Stimulated activated CD4-positive, alpha-beta T cell treated with anti-CD3 and anti-CD28 coated beads, Interleukin-2, amount 100 ng/mL, for 4 hours (primary cell): Measurements from ENCODE around the gene CIZ1.

Experiments
- DNase-seq: peaks from one replicate; pipeline ENCODE4 v3.0.0-alpha.2; 2020; ENCODE audit warnings: low read depth

The CIZ1 gene

DNA sequence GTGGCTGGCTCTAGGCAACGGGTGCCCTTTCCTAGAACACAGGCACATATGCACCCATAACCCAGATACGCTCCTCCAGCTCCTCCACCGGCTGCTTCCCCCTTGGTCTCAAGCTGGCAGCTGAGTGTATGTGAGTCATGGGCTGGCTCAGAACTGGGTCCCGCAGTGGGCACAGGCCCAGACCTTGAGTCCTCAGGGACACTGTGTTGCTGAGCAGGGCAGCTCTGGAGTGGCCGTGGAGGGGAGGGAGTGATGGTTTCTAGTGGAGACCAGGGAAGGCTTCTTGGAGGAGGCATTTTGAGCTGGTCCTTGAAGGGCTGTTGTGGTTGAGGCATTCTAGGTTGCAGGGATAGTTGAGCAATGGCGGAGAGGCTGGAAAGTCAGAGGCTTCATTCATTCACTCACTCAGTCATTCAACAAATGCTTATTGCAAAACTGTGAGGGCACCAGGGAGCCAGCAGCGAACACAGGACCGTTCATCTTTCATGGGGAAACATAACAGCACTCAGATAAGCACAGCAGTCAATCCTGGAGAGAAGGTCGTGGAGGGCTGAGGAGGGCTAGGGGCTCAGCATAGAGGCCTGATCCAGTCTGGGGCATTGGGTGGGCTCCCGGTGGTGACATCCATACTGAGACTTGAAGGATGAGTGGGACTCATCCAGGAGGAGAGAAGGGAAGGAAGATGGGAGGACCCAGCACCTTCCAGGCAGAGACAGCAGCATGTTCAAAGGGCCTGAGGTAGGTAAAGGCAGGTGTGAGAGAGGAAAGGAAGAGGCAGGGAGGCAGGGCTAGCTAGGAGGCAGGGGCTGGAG lies 29.0 kb downstream of the CIZ1 start:
- DNase-seq: no peak

GRCh38 chr9:128161215-128161902 lies 30.0 kb downstream of the CIZ1 start:
- no peak for DNase-seq

- DNase-seq: peak; percentile 56
Measured at GRCh38 chr9:128160603-128160987, 30.8 kb downstream of the CIZ1 start.

- peak; percentile 91 for DNase-seq
Measured at GRCh38 chr9:128159784-128160602, 31.4 kb downstream of the CIZ1 start, which contains the start of gene BBLN. Gene BBLN (plus strand): TSS chr9:128160265. CDS start chr9:128160408, 143 bp downstream.

GRCh38 chr9:128159522-128159783 lies 31.9 kb downstream of the CIZ1 start:
- peak; percentile 8 for DNase-seq

DNA sequence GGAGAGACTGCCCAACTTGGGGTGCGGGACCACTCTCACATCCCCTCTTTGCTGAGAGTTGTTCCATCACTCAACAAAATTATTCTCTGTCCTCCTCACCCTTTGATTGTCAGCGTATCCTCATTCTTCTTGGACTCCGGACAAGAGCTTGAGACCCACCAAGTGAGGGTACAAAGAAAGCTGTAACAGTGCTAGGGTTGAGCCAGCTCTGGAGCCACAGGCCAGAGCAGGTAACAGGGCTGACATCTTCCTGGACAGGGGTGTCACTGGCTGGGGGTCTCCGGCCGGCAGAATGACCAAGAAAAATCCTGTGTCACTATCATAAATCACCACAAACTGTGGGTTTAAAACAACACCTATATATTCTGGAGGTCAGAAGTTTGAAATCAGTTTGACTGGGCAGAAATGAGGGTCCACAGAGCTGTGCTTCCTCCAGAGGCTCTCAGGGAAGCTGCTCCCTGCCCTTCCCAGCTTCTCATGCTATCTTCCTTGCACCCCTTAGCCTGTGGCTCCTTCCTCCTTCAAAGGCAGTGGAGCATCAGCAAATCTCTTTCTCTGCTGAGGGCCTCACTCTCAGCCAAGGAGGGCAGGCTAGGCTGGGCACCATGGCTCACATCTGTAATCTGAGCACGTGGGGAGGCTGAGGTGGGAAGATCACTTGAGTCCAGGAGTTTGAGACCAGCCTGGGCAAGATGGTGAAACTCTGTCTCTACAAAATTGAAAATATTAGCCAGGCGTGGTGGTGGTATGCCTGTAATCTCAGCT lies 35.5 kb downstream of the CIZ1 start:
- no peak for DNase-seq

DNA sequence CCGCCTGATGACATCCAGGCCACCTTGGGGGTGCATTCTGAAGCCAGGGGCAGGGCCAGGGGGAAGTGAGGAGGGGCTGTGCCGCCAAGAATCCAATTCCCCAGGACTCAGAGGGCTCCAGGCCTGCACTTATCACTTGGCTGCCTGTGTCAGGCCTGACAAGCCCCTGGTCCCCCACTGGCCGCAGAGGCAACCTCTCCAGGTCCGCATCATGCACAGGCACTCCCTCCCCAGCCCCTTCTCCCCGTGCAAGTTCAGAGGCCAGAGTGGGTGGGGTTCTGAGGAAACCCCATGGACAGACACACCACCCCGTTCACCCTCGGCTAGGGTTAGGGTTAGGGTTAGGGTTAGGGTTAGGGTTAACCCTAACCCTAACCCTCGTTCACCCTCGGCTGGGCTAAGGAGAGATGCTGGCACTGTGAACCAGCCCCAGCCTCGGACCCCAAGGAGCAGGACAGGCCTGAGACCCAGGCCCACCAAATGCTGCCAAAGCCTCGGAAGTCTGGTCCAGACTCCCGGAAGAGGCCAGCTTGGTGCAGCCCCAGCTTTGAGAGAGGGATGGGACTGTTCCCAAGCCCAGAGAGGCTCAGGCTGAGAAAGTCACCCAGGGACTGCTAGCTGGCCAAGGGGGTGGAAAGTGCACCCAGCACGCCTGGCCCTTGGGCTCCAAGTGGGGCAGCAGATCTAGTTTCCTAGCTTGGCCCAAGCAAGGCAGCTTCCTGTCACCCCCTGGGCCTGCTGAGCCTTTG lies 37.3 kb downstream of the CIZ1 start:
- DNase-seq: no peak

GRCh38 chr9:128153060-128153946 lies 38.1 kb downstream of the CIZ1 start:
- DNase-seq: no peak

DNA sequence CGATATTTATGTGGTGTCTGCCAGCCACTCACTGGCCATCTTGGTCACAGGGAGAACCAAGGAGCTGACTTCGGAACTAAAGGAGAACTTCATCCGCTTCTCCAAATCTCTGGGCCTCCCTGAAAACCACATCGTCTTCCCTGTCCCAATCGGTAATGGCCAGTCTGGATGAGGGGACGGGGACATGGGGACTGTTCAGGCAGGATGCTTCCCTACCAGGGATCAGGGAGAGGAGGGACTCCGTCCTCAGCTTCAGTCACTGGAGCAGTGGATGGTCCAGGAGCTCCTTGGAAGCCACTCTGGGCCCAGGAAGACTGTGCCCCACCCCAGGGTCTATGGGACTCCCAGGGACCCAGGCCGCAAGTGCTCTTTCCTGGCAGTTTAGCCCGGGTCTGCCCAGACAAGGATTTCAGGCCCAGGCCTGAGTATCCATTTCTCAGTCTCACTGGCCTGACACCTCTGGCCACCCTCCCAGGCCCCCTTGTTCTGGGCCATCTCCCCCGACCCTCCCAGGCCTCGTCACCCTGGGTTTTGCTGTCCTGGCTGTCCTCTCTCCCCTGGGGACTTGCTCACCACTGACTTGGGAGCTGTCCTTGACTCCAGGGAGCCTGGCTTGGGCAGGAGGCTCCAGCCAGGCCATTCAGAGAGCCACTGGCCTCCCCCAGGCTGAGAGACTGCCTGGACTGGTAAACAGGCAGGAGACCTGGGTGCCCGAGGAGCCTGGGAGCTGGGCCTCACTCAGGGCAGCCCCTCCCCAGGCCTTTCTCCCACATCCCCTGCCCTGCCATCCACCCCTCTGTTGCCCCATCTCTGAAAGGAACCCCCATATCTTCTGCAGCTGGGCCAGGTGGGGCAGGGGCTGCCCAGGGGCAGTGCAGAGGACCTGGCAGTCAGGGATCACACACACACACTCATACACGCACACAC lies 39.0 kb downstream of the CIZ1 start:
- no peak for DNase-seq

GRCh38 chr9:128151309-128152132 lies 39.9 kb downstream of the CIZ1 start:
- no peak for DNase-seq

DNA sequence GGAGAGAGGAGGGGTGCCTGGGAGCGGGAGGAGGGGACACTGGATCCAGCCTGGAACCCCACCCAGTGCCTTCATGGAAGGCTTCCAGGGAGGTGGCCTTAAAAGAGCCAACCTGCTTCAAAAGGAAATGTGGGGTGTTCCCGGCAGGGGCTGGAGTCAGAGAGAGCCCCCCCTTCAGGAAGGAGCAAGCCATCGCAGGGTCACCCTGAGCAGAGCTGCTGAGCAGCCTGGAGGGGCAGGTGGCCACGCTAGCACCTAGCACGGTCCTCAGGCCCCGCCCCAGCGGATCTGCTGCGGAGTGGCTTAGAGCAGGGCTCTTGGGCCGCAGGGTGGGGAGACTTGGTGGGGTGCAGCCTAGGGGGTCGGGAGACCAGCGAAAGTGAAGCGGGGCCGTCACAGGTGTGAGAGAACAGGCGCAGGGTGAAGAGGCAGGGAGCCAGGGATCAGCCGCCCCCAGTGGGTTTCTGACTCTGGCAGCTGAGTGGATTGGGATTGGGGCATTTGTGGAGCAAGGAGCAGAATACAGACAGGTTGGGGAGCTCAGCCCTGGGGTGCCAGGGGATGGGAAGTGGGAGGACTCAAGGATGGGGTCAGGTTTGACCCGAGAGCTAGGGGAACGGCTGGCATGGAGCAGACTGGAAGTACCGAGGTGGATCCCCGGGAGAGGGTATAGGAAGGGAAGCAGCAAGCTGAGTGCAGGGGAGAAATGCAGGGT lies 40.6 kb downstream of the CIZ1 start:
- no peak for DNase-seq

DNA sequence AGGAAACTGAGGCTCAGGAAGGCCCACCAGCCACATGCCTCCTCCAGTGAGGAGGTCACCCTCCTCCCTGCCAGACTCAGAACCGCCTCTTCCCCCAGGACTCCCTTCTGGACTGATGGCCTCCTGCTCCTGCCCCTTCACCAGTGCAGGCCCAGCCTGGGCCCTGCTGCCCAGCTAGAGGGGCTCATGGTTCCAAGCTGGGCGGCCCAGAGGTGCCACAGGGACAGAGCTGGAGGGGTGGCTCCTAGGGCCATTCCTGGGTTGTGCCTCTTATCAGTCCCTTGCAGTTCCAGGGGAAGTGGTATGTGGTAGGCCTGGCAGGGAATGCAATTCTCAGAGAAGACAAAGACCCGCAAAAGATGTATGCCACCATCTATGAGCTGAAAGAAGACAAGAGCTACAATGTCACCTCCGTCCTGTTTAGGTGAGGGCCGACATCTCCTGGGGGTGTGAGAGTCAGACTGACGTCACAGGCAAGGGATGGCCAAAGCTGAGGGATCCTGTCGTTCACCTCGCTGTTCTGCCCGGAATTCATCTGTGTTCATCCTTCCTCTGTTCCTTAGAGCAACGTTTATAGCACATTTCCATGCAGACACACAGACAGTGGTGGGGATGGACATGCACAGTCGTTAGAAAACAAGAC lies 41.3 kb downstream of the CIZ1 start:
- no peak for DNase-seq

DNA sequence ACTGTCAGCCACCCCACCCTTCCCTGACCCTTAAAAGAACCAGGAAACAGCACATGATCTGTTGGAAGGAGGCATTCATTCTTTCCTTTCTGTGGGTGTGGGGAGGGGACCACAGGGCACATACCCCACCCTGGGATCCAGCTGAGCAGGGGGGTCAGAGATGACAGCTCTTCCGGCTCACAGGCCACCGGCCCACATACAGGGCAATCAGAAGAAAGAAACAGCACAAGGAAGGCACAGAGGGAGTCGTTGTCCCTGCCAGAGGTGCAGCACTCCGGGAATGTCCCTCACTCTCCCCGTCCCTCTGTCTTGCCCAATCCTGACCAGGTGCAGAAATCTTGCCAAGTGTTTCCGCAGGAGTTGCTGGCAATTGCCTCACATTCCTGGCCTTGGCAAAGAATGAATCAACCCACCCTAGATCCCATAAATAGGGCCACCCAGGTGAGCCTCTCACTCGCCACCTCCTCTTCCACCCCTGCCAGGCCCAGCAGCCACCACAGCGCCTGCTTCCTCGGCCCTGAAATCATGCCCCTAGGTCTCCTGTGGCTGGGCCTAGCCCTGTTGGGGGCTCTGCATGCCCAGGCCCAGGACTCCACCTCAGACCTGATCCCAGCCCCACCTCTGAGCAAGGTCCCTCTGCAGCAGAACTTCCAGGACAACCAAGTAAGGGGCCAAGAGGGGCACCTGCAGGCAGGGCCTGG lies 42.2 kb downstream of the CIZ1 start, which contains the start of gene LCN2:
TSS of gene LCN2 (plus strand) at position 453 of the 701 bp plus-strand sequence. CDS start at position 526, 73 bp downstream.
- DNase-seq: no peak

- no peak for DNase-seq
Measured at GRCh38 chr9:128148509-128149000, 42.8 kb downstream of the CIZ1 start.

DNA sequence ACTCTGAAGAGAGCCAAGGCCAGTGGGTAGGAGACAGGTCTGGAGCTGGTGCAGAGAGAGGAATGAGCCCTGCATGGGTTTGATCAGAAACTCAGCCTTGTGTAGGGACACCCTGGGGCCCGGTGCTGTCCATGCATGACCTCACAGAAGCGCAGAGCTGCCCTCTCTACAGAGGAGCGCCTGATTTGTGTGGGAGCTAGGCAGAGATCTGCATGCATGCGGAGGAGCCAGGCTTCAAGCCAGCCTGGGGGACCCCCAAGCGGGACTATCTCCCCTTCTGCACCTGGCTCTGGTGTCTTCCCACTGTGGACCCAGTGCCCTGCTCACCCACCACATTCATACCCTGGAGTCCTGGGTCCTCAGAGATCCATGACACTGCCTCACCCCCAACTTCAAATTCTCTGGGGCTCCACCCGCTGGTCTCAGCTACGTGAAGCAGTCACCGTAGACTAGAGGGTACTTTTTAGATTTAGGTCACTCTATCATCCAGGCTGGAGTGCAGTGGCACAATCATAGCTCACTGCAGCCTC lies 44.7 kb downstream of the CIZ1 start:
- DNase-seq: no peak

DNA sequence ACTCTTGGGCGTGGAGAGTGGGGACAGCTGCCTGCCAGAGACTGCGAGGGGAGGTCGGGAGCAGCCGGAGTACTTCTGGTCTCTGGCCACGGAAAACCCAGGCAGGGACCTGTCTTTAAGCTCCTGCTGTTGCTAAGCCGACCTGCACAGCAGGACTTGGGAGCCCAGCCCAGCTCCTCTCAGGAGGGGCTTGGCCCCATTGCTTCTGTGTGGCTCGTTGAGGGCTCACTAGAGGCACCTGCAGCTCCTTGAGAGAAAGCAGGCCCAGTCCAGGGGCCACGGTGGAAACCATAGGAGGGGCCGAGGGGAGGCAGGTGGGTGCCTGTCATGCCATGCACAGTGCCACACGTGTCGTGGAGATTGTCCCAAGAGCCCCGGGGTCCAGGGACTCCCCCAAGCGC lies 45.4 kb downstream of the CIZ1 start:
- DNase-seq: no peak
